ENCODE measurements around the gene FGF18.
"Not testable (repeated sequence)": the region's sequence is repeated elsewhere in the genome, so short reads cannot be mapped to it uniquely, and the experiment has no call there.

Gene FGF18

DNA sequence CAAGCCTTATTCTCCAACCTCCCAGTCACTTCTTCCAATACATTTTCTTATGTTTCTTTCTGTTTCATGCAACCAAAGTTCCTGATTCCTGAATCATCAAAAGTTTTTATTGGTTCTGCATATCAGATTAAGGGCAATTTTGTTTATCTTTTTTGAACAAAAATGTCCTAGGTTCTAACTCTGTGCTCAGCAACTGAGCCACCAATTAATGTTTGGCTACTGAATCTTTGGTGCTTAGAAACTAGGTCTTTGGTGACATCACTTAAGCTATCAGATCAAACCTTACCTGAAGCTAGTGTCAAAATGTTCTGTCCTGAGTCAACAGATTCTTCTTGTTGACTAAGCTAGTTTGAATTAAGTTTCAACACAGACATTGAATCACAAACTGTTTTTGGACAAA lies 56.1 kb downstream of the FGF18 start:
- no peak for DNase-seq

DNA sequence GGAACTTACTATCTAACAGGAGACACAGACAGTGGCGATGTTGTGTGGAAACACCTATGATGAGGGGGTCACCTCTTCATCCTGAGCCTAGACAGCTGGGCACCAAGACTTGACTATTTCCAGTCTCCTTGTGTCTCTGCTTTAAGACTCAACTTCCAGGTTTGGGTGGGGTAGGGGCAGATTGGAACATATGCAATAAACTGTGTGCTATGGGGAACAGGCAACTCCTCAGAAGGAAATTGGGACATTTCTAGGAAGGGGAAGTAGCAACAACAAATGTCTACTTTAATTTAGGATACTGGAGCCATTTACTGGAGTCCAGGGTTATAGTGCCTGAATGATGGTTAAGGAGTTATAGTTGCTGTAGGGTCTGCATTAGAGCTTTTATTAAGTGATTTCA lies 57.3 kb downstream of the FGF18 start:
- no peak for DNase-seq

DNA sequence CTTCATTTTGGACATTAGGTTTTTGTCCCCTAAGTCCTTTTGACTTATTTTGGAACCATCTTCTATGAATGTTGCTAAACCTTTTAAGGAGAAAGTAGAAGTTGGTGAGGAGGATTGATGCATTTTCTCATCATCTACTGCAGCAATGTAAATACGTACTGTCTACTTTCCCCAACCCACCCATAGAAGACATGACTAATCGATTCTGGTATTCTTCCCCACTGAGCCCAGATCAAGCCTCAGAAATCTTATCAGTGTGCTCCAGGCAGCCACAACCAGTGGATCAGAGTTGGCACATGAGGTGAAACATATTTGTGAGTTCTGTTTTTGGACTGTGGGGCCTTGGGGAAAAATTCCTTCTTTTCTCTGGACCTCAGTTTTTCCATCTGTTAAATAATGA lies 57.7 kb downstream of the FGF18 start:
- DNase-seq: peak; percentile 89

DNA sequence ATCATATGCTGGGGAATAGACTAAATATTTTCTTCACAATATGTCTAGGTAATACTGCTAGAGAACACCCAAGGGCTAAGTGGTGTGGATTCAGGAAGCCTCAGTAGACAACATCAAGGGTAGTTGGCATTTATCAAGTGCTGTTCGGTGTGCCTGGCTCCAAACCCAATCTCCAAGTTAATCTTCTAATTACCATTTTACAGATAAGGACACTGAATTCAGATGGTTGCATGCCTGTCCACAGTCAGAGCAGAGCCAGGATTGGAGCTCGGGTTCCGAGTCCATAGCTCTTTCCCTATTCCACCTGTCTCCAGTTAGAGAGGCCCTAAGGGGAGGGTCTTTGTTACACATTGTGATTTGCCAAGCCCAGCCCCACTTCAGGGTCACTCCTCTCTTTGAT lies 58.2 kb downstream of the FGF18 start:
- peak; percentile 14 for DNase-seq

DNA sequence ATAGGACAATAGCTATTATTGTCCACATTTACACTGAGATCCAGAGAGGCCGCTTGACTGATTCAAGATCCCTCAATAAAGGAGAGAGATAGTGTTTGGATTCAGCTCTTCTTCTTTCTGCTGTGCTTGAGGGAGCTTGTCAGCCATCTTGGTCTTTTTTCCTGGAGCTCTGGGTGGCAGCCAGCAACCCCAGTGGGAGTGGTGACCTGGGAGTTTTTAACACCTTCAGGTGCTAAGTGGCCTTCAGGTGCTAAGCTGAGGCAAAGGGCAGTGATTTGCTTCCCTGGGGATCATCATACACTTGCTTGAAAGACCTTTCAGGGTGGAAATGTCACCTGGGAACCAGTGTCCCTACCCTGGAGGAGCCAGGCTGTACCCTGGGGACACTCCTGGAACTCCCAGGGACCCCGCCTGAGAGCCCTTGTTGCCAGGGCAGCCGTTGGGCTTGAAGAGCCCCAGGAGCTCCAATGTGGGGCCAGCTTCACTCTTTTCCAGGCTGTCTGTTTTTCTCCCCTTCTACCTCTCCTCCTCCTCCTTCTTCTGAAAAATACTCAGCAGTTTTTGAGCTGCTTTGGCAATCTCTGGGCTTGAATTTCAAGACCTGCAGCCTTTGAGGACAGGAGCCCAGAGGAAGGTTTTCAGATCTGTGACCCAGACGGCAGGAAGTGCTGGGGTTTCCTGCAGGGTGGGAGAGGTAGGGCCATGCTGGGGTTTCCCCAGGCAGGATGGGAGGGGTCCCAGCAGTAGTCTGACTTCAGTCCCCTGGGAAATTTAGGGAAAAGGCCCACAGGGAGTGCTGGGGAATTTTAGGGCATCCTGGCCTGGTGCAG lies 59.7 kb downstream of the FGF18 start:
- DNase-seq: no peak

DNA sequence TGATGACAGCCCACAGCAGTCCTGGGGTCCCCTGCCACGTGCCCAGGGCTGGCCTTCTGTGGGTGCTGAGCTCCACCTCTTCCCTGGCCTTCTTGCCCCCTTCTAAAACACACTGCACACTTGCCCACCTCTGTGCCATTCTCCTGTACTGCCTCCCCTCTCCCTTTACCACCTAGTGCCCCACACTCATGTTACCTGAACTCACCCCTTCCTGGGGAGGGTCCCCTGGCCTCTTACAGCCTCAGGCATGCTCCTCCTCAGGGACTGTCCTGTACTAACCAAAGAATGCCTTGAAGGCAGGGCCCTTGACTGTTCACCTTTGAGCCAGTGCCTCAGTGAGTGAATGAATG lies 60.3 kb downstream of the FGF18 start:
- no peak for DNase-seq

DNA sequence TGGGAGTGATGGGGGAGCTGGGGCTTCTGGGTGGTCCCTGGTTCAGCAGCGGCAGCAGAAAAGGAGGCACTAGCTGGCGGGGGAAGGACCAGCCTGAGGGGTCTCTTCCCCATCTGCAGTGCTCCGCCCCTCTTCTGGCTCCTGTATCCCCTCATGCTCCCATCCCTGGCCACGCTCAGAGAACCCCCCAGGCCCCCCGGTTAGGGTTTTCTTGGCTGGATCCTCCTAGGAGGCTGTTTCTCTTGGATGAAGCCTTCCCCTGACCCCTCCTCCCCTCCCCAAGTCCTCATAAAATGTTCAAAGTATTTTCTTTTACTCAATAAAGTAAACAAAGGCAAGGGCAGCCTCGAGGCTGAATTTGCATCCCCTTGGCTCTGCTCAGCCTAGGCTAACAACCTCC lies 60.8 kb downstream of the FGF18 start:
- DNase-seq: no peak

DNA sequence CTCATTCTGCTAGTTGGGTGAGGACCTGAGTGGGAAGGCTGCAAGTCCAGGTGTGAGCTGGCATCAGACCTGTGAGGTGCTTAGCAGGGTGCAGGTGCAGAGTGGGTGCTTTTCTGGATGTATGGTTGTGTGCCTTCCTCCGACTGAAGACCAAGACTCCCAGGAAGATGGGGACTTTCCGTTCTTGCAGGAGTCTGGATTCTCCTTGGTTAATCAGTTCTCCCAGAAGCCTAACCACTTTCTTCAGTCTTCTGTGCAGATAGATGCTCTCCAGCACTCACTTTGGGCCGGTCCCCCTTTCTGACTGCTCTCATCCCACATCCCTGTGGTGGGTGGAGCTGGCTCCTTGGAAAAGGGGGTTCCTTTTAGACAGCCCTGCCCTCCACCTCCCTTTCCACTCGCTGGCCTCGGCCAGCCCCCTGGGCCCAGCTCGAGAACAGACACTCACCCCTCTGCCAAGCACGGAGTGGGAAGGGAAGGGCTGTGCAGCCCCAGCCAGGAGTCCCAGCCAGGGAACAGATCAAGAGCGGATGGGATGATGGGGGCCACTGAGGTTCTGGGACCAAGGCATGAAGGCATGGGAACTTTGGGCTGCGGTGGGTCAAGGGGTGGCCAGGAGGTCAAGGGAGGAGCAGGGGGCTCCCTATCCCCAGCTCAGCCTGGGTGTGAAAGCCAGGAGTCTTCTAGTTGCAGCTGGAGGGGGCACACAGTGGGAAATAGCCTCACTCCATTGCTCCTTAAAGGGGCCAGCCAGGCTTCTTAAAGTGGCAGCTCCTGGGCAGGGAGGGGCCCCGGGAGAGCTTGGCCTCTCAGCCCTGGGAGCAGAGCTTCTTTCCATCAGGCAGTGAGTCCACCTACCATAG lies 62.4 kb downstream of the FGF18 start:
- no peak for DNase-seq

DNA sequence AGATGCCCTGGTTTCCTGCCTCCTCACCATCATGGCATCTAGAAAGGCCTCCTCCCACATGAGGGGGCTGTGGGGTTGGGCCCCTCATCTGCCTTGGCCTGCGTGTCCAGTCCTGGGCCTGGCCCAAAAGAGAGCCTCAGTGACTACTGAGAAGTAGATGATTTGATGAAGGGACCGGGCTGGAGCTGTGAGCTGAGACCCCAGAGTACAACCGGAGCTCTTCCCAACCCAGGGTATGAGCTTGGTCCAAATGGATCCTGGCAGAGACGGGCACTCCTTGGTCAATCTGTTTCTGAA lies 62.9 kb downstream of the FGF18 start:
- DNase-seq: no peak

DNA sequence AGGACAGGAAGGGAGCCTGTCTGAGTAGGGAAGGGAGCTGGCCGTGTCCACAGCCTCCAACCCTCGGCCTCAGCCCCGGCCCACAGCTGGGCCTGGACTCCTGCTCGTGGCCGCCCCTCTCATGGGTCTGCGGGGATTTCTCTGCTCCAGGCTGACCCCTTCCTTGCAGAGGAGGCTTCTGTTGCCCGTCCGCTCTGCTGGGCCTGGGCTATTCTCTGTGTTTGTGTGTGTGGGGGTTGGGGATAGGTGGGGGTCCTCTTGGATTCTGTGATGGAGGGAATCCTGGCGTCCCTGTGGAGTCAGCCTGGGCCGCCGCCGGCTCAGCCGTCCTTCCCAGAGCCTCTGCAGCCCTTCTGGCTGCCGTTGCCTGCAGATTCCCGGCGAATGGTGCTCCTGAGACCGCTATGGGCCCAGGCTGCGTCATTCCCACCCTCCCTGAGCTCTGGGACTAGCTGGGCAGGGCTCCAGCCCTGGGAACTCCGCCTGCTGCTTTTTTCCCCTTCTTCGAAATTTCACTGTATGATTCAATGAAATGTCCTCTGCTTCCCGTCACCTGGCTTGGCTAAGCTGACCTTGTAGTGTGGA lies 64.2 kb downstream of the FGF18 start:
- no peak for DNase-seq

DNA sequence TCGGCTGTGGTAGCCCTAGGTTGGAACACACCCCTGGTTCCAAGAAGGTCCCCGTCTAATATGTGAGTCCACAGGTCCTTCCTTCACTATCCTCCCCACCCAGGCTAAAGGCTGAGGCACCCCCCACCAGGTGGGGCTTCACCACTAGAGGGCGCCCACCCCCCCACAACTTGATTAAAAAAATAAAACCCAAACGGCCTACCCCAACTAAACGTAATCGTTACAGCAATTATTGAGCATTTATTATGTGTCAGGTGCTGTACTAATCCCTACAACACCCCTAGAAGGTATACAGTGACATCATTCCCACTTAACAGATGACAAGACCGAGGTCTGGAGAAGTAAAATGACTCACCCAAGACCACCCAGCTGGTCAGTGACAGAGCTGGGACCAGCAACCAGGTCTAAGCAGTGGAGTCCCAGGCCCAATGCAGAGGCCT lies 65.0 kb downstream of the FGF18 start:
- peak; percentile 69 for DNase-seq

DNA sequence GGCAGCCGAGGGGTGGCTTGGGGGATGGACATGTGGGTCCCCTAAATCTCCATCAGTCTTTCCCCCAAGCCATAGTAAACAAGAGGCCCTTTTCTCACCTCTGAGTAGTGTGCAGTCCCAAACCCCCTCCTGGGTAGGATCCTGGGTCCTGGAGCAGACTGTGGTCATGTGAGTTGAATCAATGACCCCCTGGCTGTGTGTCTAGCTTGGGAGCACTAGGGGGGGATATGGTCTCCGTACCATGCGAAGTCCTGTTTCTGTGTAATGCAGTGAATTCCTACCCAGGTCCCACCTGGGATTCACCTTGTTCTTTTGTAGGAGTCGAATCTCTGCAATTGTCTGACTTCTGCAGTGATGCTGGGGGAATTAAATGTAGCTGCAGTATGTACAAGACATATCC lies 66.2 kb downstream of the FGF18 start:
- DNase-seq: no peak

DNA sequence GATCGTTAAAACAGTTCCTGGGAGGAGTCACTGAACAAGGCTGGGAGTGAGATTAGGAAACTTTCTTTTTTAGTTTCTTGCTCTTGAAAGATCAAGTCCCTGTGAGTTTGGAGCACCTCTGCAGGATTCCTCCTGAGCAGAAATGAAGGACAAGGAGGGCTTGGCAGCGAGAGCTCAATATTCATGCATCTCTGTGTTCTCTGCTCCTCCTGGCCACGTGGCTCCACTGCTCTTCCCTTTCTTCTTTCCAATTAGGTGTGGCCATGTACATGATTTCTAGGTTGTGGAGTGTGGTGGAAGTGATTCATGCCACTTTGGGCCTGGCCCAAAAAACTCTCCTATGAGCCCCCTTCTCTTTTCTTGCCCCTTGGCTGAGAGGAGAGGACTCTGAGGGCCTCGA lies 67.2 kb downstream of the FGF18 start:
- DNase-seq: no peak

DNA sequence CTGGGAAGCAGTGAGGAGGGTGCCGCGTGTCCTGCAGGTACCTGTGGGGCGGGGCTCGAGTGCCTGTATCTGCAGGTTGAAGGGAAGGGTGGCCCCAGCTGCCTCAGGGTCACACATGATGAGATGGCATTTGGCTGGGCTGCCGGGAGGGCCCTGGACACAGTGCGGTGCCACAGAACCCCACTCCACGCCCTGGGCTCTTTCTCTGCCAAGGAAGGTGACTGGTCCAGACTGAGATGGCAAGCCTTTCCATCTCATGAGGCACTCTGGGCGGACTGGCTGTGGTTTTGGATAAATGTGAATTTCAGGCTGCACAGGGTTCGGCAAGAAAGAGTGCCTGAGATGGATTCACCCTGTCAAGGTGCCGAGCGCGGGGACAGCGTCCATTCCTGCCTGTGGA lies 69.4 kb downstream of the FGF18 start:
- DNase-seq: no peak

DNA sequence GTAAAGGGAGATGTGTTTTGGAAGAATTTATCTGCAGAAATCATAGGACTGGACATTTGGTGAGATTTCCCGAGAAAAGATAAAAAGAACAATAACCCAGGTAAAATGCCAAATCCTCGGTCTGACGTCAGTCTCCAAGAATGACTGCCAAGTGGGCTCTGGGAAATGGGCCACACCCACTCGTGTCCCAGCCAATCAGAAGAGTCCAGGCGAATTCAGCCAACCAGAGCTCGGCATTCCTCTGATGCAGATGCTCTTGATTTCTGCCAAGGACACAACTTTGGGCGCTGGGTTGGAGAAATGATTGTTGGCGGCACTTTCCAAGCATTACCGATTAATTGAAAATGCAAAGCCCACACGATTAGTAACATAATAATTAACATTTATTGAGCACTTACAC lies 73.3 kb downstream of the FGF18 start:
- no peak for DNase-seq

DNA sequence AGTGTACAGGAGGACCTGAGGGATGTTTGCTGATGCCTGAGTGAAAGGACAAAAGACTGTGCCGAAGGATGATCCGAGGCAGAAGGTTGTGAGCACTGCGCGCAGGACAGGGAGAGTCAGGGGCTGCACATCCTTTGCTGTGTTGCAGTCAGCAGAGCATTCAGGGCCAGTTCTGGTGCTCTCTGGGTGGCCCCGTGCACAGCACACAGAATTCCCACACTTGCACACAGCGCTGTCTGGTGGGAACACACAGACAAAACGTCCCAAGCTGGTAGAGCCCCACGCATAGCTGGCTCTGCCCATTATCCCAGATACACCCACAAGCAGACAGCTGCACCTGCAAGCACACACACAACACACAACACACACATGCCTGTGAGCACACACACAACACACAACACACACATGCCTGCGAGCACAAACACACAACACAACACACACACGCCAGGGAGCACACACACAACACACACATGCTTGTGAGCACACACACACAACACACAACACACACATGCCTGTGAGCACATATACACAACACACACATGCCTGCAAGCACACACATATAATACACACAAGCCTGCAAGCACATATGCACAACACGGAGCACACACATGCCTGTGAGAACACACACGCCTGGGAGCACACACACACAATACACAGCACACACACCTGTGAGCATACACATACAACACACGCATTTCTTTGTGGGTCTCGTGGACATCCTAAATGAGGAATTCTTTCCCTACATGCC lies 74.4 kb downstream of the FGF18 start:
- no peak for DNase-seq

DNA sequence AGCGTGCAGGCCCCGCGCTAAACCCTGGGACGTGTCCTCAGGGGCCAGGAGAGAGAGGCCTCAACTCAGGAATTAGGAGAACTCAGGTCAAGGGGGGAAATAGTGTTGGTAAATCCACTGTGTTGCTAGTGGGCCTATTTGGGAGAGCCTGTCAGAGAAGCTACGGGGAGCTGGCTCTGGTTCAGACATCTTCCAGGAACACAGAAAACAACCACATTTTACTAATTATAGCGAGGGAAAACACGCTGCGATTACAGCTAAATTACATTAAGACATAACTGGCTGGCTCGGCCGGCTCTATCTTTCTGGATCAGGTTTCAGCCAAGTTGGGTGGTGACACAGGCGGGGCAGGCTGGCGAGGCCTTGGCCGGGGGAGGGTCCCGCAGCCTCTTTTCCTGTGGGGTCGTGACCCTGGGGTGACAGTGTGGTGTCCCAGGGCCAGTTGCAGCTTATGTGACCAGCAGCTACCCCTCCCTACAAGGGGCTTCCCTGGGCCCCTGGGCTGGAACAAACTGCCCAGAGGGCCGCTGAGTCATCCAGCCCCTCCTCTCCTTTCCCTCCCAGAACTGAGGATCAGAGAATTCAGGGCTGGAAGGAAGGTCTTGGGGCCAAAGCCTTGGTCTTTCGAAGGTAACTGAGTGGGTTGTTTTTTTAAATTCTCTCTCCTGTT lies 75.1 kb downstream of the FGF18 start:
- peak; percentile 85 for DNase-seq

DNA sequence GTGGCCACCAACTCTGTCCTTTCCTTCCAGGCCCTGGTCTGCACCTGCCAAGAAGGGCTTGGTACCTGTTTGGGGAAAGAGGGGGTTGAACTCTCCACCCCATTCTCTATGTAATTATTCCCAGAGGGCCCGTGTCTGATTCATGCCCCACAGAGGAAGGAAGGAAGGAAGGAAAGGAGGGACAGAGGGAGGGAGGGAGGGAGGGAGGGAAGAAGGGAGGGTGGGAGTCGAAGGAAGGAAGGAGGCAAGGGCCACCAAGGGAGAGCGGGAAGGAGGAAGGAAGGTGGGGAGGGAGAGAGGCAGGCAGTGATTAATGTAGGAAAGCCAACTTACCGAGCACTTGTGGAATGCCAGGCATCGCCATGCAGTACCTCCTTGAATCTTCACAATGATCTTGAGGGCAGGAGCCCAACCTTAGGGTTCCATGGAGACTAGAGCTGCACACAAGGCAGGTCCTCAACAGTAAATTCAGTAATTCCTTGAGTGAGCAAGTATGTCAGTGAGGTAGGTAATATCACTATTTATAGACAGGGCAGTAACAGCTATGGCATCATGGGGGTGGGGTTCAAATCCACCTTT lies 75.8 kb downstream of the FGF18 start:
- no peak for DNase-seq

DNA sequence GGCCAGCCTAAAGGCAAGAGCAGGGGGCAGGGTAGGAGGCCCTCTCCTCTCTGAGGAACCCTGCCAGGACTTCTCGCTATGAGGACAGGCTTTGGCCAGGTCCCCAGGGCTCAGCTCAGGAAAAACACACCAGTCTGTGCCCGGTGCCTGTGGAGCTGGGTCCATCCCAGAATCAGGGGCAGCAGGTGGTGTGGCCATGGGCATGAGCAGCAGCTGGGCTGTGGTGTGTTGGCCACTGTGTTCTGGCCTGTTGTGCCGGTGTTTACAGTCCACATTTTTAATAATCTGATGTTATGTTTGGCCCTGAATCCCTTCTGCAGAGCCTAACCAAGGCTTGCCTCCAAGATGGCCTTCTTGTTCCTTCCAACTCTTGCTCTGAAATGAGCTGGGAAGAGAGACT lies 77.0 kb downstream of the FGF18 start:
- no peak for DNase-seq

DNA sequence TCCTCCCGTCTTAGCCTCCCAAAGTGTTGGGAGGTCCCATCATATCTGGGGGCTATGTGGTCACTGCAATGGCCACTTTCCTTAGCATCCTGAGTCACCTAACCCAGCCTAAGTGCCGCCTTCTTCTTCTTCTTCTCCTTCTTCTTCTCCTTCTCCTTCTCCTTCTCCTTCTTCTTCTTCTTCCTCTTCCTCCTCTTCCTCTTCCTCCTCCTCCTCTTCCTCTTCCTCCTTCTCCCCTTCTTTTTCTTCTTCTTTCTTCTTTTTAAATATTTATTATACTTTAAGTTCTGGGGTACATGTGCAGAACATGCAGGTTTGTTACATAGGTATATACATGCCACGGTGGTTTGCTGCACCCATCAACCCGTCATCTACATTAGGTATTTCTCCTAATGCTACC lies 78.0 kb downstream of the FGF18 start:
- DNase-seq: not testable (repeated sequence)

DNA sequence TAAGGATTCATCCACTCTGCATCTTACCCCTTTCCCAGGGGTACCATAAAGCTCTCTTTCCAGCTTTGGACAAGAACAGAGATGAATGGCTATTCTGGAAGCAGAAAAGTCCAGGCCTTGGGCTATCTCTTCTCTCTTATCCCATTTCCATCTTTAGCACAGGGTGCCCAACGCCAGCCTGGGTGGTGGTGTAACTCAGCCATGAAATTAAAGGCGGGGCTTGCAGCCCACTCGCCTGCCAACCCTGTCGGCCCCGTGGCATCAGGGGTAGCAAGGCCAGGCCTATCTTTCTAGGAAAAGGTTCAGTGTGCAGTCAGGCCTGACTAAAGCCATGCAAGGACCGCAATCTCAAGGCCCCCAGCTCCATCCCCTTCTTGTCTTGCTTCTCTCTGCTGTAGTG lies 78.7 kb downstream of the FGF18 start:
- no peak for DNase-seq

DNA sequence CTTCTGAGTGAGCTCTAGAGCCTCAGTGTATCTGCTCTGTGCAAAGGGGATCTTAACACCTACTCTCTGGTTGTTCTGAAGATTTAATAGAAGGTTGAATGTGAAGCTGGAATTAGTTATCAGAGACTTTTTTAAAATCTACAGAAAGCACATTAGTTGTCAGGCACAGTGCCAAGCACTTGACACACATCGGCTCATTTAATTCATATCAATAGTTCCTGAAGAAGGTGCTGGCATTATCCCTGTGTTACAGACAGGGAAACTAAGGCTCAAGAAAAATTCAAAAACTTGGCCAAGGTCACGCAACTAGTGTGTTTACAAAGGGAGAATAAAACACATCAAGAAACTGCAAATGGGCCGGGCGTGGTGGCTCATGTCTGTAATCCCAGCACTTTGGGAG lies 80.2 kb downstream of the FGF18 start:
- DNase-seq: peak; percentile 82
